ENCODE data around the gene AFF3.

Gene AFF3

GRCh38 chr2:99700482-99701398, 441.6 kb downstream of the AFF3 start:
- no peak for DNase-seq (ENCODE audit: low read depth)

- no peak for DNase-seq (ENCODE audit: low read depth)
Measured at GRCh38 chr2:99698896-99699295, 443.5 kb downstream of the AFF3 start.

GRCh38 chr2:99697811-99698568, 444.4 kb downstream of the AFF3 start:
- peak; percentile 90 for DNase-seq (ENCODE audit: low read depth)

- DNase-seq (ENCODE audit: low read depth), result no peak
Measured at GRCh38 chr2:99695944-99696253, 446.5 kb downstream of the AFF3 start.

- no peak for DNase-seq (ENCODE audit: low read depth)
Measured at GRCh38 chr2:99695130-99695943, 447.1 kb downstream of the AFF3 start.

- no peak for DNase-seq (ENCODE audit: low read depth)
Measured at GRCh38 chr2:99694331-99694730, 448.1 kb downstream of the AFF3 start.

GRCh38 chr2:99692785-99693184, 449.6 kb downstream of the AFF3 start:
- DNase-seq (ENCODE audit: low read depth), result no peak

- DNase-seq (ENCODE audit: low read depth), result no peak
Measured at GRCh38 chr2:99691926-99692325, 450.5 kb downstream of the AFF3 start.

- DNase-seq (ENCODE audit: low read depth), result no peak
Measured at GRCh38 chr2:99689145-99689742, 453.1 kb downstream of the AFF3 start.

- no peak for DNase-seq (ENCODE audit: low read depth)
Measured at GRCh38 chr2:99688699-99689098, 453.7 kb downstream of the AFF3 start.

- DNase-seq (ENCODE audit: low read depth), result no peak
Measured at GRCh38 chr2:99682275-99683060, 459.9 kb downstream of the AFF3 start.

- peak; percentile 81 for DNase-seq (ENCODE audit: low read depth)
Measured at GRCh38 chr2:99680946-99681345, 461.4 kb downstream of the AFF3 start.

- DNase-seq (ENCODE audit: low read depth), result no peak
Measured at GRCh38 chr2:99679518-99679917, 462.9 kb downstream of the AFF3 start.

- no peak for DNase-seq (ENCODE audit: low read depth)
Measured at GRCh38 chr2:99678625-99679024, 463.8 kb downstream of the AFF3 start.

- DNase-seq (ENCODE audit: low read depth), result no peak
Measured at GRCh38 chr2:99677814-99678213, 464.6 kb downstream of the AFF3 start.

GRCh38 chr2:99675130-99675661, 467.2 kb downstream of the AFF3 start:
- DNase-seq (ENCODE audit: low read depth), result no peak

GRCh38 chr2:99674090-99674489, 468.3 kb downstream of the AFF3 start:
- DNase-seq (ENCODE audit: low read depth), result no peak

GRCh38 chr2:99672766-99673350, 469.5 kb downstream of the AFF3 start:
- DNase-seq (ENCODE audit: low read depth), result no peak

- no peak for DNase-seq (ENCODE audit: low read depth)
Measured at GRCh38 chr2:99670768-99671734, 471.3 kb downstream of the AFF3 start.
